T-cell (primary cell): ENCODE data around the gene TEX2. TPM values are rescaled to one million over a fixed set of nuclear protein-coding genes. Genes with fewer than 3 reads are reported as not detected.

Experiments
- ATAC-seq, 4 experiments: fragments of 200-7000 bp in 3 of 4; fragments of 150-1000 bp in 1 of 4; cut with Tn5 transposase; replicated peaks in 1 of 4; 1 replicate in 3 of 4; 2 replicates in 1 of 4; pipeline ENCODE4 v1.10.0; 2021; ENCODE audit warnings: moderate library complexity in 3 of 4, mild to moderate bottlenecking in 2 of 4, moderate number of reproducible peaks in 1 of 4
- CTCF ChIA-PET, 2 donors: fragments of 300-600 bp; sonication (Branson Sonifier 250); formaldehyde crosslinking; loops; one replicate each; lab custom pipeline; 2022; ENCODE audit warnings: antibody characterized with exemption in 2 of 2; lab: Charles Lee
- POLR2A ChIA-PET, 2 donors: fragments of 300-600 bp; sonication (Branson Sonifier 250); formaldehyde crosslinking; loops; one replicate each; lab custom pipeline; 2022; ENCODE audit warnings: antibody characterized with exemption in 2 of 2; lab: Charles Lee
- DNase-seq, 35 experiments: peaks; one replicate each; pipeline versions ENCODE4 v3.0.0 to v3.0.0-alpha.2; 2013 to 2023
- H3K27ac ChIP-seq: one replicate; pipeline ENCODE4 v1.5.1; 2013; ENCODE audit warnings: low read length
- H3K27me3 ChIP-seq, 2 experiments: replicated peaks in 1 of 2; 1 replicate in 1 of 2; 2 replicates in 1 of 2; pipeline versions ENCODE4 v1.6.1 to v1.7.0; 2013; ENCODE audit warnings: low read length in 1 of 2, mixed read lengths in 1 of 2; ENCODE audit not compliant: control insufficient read depth in 2 of 2, insufficient read depth in 2 of 2; ENCODE audit errors: extremely low read depth in 1 of 2
- H3K36me3 ChIP-seq, 2 donors: 1 replicate in 1 of 2; 2 replicates in 1 of 2; pipeline versions ENCODE4 v1.6.1 to v1.7.0; 2013; ENCODE audit warnings: low read length in 1 of 2; ENCODE audit not compliant: control insufficient read depth in 2 of 2, insufficient read depth in 1 of 2; ENCODE audit errors: extremely low read depth in 1 of 2
- H3K4me1 ChIP-seq, 2 experiments: 1 replicate in 1 of 2; 2 replicates in 1 of 2; pipeline versions ENCODE4 v1.6.1 to v1.7.0; 2013; ENCODE audit warnings: low read length in 2 of 2, mixed read lengths in 1 of 2; ENCODE audit not compliant: insufficient read depth in 2 of 2, control insufficient read depth in 1 of 2; ENCODE audit errors: extremely low read depth in 1 of 2
- H3K4me3 ChIP-seq, 2 donors: 1 replicate in 1 of 2; 2 replicates in 1 of 2; pipeline versions ENCODE4 v1.5.1 to v1.7.0; 2013; ENCODE audit warnings: mild to moderate bottlenecking in 2 of 2, low read length in 1 of 2, moderate library complexity in 1 of 2; ENCODE audit not compliant: control insufficient read depth in 1 of 2; ENCODE audit errors: extremely low read depth in 1 of 2
- H3K9me3 ChIP-seq: 2 replicates; pipeline ENCODE4 v1.7.0; 2013
- H3K27ac Mint-ChIP-seq, 2 donors: one replicate each; pipeline ENCODE4 v1.8.0; 2020 to 2021; ENCODE audit warnings: mild to moderate bottlenecking in 2 of 2, mixed read lengths in 2 of 2
- H3K27me3 Mint-ChIP-seq, 2 donors: one replicate each; pipeline ENCODE4 v1.8.0; 2021 to 2022; ENCODE audit warnings: mixed read lengths in 2 of 2
- H3K36me3 Mint-ChIP-seq: one replicate; pipeline ENCODE4 v1.8.0; 2021; ENCODE audit warnings: mixed read lengths
- H3K4me1 Mint-ChIP-seq, 3 donors: one replicate each; pipeline ENCODE4 v1.8.0; 2020 to 2022; ENCODE audit warnings: mixed read lengths in 3 of 3, mild to moderate bottlenecking in 1 of 3
- H3K4me3 Mint-ChIP-seq, 3 donors: one replicate each; pipeline ENCODE4 v1.8.0; 2020 to 2022; ENCODE audit warnings: mild to moderate bottlenecking in 3 of 3, mixed read lengths in 3 of 3, moderate library complexity in 3 of 3
- H3K9me3 Mint-ChIP-seq, 3 donors: one replicate each; pipeline ENCODE4 v1.8.0; 2020 to 2022; ENCODE audit warnings: mixed read lengths in 3 of 3
- WGBS: methylation state at CpG from one replicate; pipeline ENCODE4 v1.1.5; 2013; ENCODE audit warnings: missing lambda C conversion rate; ENCODE audit not compliant: insufficient coverage; 5-methylcytosine and 5-hydroxymethylcytosine counted together
- total RNA-seq, 35 experiments: library from RNA in 6 of 35; stranded (reverse) in 6 of 35; fragments of 120-200 nt in 1 of 35; gene quantifications; one replicate each; pipeline versions ENCODE4 v1.2.1 to v1.2.4 and lab custom pipeline; 2013 to 2026

TEX2 gene
- total RNA-seq, 5 donors from 2014 or later (not counting 1 experiment from before 2014, with no cell fraction given), result 12.5 to 16.4 (median 14.8) TPM

- H3K4me3 Mint-ChIP-seq, result no peak overlapping the region
- Histone ChIP-seq H3K9me3 (no peaks in the 10 kb centered on the region), H3K4me1 (peaks cover 2 to 3% of the 10 kb centered on the region in 2 experiments), H3K36me3 (no peaks in the 10 kb centered on the region), H3K4me3 (no peak overlapping the region), H3K27me3 (no peaks in the 10 kb centered on the region), H3K27ac (no peak overlapping the region)
- peaks cover 17% of the 10 kb centered on the region for H3K36me3 Mint-ChIP-seq
- H3K27me3 Mint-ChIP-seq, result no peaks in the 10 kb centered on the region
- WGBS, result 100% methylated on average over 1 of the region's 2 CpGs
- ATAC-seq, result no peak
- DNase-seq, result no peak
- H3K9me3 Mint-ChIP-seq, result no peaks in the 10 kb centered on the region
- CTCF ChIA-PET, result interaction anchor here in 1 of 2 donors (0.6 kb wide), 1 partner anchor 293 kb away, joined by 6 read pairs; no protein-coding TSS in a partner anchor
- no peak overlapping the region for H3K27ac Mint-ChIP-seq
- H3K4me1 Mint-ChIP-seq, result peaks cover 23 to 40% (median 32%) of the 10 kb centered on the region in 3 donors
- POLR2A ChIA-PET, result interaction anchor here in 1 of 2 donors (0.6 kb wide), 1 partner anchor 330 kb away, joined by 4 read pairs; no protein-coding TSS in a partner anchor
These were observed 57.3 kb downstream of the TEX2 start for GRCh38 chr17:64205804-64206203.

- no peak overlapping the region for H3K4me3 ChIP-seq
- Mint-ChIP-seq H3K9me3 (peaks cover 0 to under 1% (median 0%) of the 10 kb centered on the region in 3 donors), H3K4me1 (peaks cover 27 to 40% (median 28%) of the 10 kb centered on the region in 3 donors), H3K4me3 (no peak overlapping the region), H3K27me3 (no peaks in the 10 kb centered on the region), H3K36me3 (peaks cover 9% of the 10 kb centered on the region), H3K27ac (no peak overlapping the region)
- ChIA-PET CTCF (interaction anchor here in 1 of 2 donors (0.5 kb wide), 1 partner anchor 1961 kb away, joined by 4 read pairs; no protein-coding TSS in a partner anchor), POLR2A (no interaction called here)
- no peaks in the 10 kb centered on the region for H3K36me3 ChIP-seq
- H3K9me3 ChIP-seq, result no peaks in the 10 kb centered on the region
- peaks cover 2 to 3% of the 10 kb centered on the region in 2 experiments for H3K4me1 ChIP-seq
- DNase-seq (no peak), ATAC-seq (no peak)
- H3K27me3 ChIP-seq, result no peaks in the 10 kb centered on the region
- no CpG with 5 or more reads among the region's 4 CpGs for WGBS
- no peak overlapping the region for H3K27ac ChIP-seq
These were observed 59.4 kb downstream of the TEX2 start for GRCh38 chr17:64203630-64204029.

GRCh38 chr17:64202683-64203344, 60.2 kb downstream of the TEX2 start:
- ChIA-PET POLR2A (no interaction called here), CTCF (no interaction called here)
- ATAC-seq (no peak), DNase-seq (no peak)
- H3K9me3 ChIP-seq, result no peaks in the 10 kb centered on the region
- no peaks in the 10 kb centered on the region for H3K27me3 Mint-ChIP-seq
- H3K4me1 Mint-ChIP-seq, result peaks cover 27 to 40% (median 28%) of the 10 kb centered on the region in 3 donors
- H3K27ac ChIP-seq, result no peak overlapping the region
- peaks cover 15% of the 10 kb centered on the region for H3K36me3 Mint-ChIP-seq
- H3K4me1 ChIP-seq, result peaks cover 2 to 3% of the 10 kb centered on the region in 2 experiments
- no peaks in the 10 kb centered on the region for H3K27me3 ChIP-seq
- H3K9me3 Mint-ChIP-seq, result peaks cover 0 to 7% (median 0%) of the 10 kb centered on the region in 3 donors
- no peak overlapping the region for H3K27ac Mint-ChIP-seq
- no peaks in the 10 kb centered on the region for H3K36me3 ChIP-seq
- WGBS, result 85% methylated on average over 3 of the region's 5 CpGs
- H3K4me3 ChIP-seq, result no peak overlapping the region
- no peak overlapping the region for H3K4me3 Mint-ChIP-seq

- Histone ChIP-seq H3K9me3 (no peaks in the 10 kb centered on the region), H3K27ac (no peak overlapping the region), H3K4me3 (no peak overlapping the region), H3K27me3 (no peaks in the 10 kb centered on the region), H3K36me3 (no peaks in the 10 kb centered on the region), H3K4me1 (peaks cover 2 to 3% of the 10 kb centered on the region in 2 experiments)
- no peak overlapping the region for H3K4me3 Mint-ChIP-seq
- POLR2A ChIA-PET, result interaction anchor here in 1 of 2 donors (0.6 kb wide), 1 partner anchor 8 kb away, joined by 3 read pairs; no protein-coding TSS in a partner anchor
- WGBS, result 57% methylated on average over 2 of the region's 3 CpGs
- no peak for ATAC-seq
- H3K4me1 Mint-ChIP-seq, result peaks cover 21 to 31% (median 27%) of the 10 kb centered on the region in 3 donors
- no peaks in the 10 kb centered on the region for H3K27me3 Mint-ChIP-seq
- H3K27ac Mint-ChIP-seq, result no peak overlapping the region
- DNase-seq, result no peak
- peaks cover 0 to 11% (median 0%) of the 10 kb centered on the region in 3 donors for H3K9me3 Mint-ChIP-seq
- CTCF ChIA-PET, result no interaction called here
- peaks cover 16% of the 10 kb centered on the region for H3K36me3 Mint-ChIP-seq
These were observed 62.7 kb downstream of the TEX2 start for GRCh38 chr17:64200080-64201032.

GRCh38 chr17:64198331-64199090, 64.5 kb downstream of the TEX2 start:
- Mint-ChIP-seq H3K36me3 (peaks cover 18% of the 10 kb centered on the region), H3K9me3 (peaks cover 0 to 11% (median 0%) of the 10 kb centered on the region in 3 donors), H3K4me3 (no peak overlapping the region), H3K27ac (no peak overlapping the region), H3K27me3 (no peaks in the 10 kb centered on the region), H3K4me1 (peaks cover 21 to 28% (median 27%) of the 10 kb centered on the region in 3 donors)
- CTCF ChIA-PET, result no interaction called here
- DNase-seq (no peak), ATAC-seq (no peak)
- peaks cover 0 to 6% of the 10 kb centered on the region in 2 donors for H3K36me3 ChIP-seq
- POLR2A ChIA-PET, result no interaction called here
- no peaks in the 10 kb centered on the region for H3K27me3 ChIP-seq
- H3K27ac ChIP-seq, result no peak overlapping the region
- H3K4me1 ChIP-seq, result peaks cover 2 to 3% of the 10 kb centered on the region in 2 experiments
- no peak overlapping the region for H3K4me3 ChIP-seq
- H3K9me3 ChIP-seq, result no peaks in the 10 kb centered on the region
- WGBS, result 100% methylated on average over 1 of the region's 5 CpGs
